SIG-M5 (cell line): ENCODE data around the gene PSAT1.

Experiments
- DNase-seq: peaks from one replicate; lab custom pipeline; 2025; lab: John Stamatoyannopoulos, UW

Gene PSAT1

DNA sequence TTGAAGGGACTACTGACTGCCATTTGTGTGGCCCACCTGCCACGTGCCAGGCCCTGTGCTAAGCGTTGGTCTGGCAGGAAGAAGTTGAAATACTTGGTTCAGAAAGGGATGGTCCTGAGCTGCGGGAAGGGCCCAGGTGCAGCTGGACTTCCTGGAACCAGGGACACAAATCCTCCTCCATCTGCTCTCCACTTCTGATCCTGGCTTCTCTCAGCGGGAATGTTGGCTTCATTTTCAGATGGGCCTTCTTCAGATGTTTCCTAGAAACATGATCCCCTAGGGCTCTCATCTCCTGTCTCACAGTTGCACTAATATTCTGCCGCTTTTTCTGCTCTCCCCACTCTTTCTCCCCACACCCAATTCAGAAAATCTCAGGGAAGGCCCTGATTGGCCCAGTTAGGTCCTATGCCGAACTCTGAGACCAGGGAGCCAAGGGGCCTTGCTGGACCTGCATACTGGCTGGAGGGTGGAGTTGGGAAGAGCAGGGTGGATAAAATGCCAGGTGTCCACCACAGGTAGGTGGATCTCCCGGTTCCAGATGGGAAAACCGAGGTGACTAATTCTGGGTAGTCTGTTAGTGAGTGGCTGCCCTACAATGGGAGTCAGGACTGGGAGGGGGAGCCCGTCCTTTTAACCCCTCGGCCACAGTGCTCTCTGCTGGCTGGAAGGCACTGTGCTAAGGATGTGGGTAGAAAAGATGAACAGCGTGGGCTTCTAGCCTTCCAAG is 19.4 kb downstream of the PSAT1 start:
- DNase-seq: no peak

- no peak for DNase-seq
Measured at GRCh38 chr9:78319197-78320029, 22.5 kb downstream of the PSAT1 start.

DNA sequence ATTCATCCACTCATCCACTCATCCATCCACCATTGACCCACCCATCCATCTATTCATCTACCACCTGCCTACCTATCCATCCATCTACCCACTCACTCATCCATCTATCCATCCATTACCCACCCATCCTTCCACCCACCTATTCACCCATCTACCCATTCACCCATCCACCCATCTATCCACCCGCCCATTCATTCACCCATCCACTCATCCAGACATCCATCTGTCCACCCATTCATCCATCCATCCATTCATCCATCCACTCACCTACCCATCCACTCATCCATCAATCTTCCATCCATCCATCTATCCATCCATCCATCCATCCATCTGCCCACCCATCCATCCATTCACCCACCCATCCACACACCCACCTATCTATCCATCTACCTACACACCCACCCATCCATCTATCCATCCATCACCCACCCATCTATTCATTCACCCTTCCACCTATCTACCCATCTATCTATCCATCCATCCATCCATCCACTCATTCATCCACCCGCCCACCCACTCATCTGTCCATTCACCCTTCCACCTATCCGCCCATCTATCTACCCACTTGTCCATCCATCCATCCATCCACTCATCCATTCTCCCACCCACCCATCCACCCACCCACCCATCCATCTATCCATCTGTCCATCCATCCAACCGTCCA is 23.2 kb downstream of the PSAT1 start:
- DNase-seq: no peak

GRCh38 chr9:78320875-78321496 is 24.1 kb downstream of the PSAT1 start:
- DNase-seq: no peak

- no peak for DNase-seq
Measured at GRCh38 chr9:78321505-78321904, 24.6 kb downstream of the PSAT1 start.

DNA sequence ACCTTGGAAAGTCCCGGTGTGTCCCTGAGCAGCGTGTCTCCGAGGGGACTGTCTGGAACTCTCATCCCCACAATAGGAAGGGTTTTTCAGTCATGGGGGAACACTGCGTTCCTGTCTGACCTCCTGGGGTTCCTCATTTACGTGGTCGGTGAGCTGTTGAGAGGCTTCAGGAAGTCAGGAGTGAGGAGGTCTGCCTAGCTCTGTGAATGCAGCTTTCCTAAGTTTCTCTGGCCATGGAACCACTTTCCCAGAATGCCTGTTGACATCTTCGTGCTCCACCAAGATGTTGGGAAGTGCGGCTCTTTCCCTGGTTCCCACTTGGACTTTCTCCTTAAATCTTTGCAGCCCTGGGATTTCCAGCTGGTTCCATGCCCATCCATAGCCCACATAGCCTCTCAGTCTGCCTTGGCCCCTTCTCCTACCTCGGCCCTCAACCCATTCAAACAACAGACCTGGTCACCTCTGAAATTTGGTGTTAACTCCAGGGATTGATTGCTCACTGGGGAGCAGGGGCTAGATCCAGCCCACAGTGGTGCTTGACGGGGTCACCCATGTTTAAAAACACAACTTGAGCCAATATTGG is 27.2 kb downstream of the PSAT1 start:
- DNase-seq: no peak

DNA sequence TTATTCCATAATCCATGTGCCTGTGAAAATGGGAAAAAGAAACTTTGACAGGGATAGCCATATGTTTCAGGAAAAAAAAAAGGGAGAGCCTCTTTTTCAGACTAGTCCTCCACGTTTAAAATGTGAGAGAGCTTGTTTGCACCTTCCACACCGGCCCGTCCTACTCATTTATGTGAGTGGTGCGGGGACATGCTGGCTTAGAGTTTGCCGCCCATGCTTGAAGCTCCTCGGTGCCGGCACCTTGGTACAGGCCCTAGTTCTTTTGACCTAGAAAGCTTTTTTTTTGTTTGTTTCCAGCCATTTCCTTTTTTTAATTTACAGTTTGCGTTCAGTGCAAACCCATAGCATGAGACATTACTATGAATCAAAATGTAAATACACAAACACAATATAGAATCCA is 27.8 kb downstream of the PSAT1 start:
- DNase-seq: no peak

- DNase-seq: no peak
Measured at GRCh38 chr9:78325343-78325742, 28.4 kb downstream of the PSAT1 start.

DNA sequence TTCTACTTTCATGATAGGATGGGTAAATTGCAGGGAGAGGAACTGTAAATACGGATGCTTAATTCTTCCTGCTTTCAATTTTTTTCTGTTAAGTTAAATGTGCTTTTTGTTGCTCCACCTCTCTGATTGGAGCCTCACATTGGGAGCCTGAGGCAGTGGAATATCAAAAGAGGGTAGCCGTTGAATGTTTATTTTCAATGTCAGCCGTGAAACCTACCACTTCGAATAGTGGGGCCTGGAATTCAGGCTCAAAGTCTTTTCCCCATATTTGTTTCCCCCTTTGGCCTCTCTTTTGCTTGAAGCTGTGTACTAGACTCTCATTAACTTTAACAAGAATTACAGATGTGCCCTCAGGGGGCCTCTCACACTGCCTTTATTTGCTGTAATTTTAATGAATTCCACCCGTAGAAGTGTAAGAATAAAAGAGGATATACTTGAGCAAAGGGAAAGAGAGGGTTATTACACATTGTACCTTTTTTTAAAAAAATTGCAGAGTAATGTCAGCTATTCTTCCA is 29.0 kb downstream of the PSAT1 start:
- DNase-seq: no peak

DNA sequence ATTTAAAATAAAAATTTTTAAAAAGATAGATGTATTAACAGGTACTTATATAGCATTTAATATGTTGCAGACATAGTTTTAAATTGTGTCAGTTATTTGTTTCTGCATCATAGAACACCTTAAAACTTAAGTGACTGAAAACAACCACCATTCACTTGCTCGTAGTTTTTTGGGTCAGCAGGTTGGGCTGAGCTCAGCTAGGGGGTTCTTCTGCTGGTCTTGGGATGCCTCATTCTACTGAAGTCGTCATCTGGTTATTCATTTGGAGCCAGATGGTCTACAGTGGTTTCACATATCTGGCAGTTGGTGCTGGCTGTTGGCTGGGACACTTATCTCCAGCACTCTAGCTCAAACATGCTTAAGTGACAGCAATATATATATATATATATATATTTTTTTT is 29.6 kb downstream of the PSAT1 start:
- no peak for DNase-seq

DNA sequence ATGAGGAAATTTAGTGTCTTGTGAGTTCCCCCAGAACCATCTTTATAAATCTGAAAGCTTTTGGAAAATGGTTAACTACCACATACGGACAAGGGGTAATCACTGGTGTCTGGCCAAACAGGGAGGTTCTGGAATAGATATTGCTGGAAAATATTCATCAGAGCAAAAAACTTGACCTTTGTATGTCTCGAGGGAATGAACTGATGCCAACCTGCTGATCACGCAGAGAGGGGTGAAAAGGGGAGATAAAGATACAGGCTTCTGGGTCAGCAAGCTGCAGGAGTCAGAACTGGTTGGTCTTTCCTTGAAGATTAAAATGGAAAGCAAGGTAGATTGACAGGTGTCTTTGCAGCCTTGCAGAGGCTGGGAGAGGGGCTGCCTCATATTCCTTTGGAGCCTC is 35.5 kb downstream of the PSAT1 start:
- no peak for DNase-seq

DNA sequence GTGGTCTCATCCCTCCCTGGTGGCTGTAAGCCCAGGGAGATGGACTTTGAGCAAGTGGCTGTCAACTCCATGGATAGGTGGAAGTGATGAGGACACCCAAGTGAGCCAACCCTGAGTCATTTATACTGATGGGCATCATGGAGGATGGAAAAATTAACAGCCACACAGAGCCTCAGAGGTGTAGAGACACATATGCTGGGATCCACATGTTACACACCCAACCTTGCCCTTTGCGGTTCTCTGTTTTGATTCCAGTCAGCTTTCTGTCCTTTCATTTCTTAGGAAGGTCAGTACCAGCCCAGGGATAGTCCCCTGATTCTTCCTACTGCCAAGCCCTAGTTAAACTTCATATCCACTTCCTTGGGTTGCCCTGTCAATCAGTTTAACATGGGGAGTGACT is 51.9 kb downstream of the PSAT1 start:
- no peak for DNase-seq

DNA sequence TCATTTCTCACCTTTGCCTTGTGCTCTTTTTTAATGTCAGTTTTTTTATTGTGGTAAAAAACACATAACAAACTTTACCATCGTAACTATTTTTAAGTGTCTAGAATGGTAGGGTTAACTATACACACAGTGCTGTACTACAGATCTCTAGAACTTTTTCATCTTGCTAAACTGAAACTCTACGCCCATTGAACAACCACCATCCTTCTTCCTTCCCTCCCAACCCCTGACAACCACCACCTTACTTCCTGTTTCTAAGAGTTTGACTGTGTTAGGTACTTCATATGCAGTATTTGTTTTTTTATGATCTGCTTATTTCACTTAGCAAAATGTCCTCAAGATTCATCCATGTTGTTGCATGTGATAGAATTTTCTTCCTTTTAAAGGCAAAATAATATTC is 54.9 kb downstream of the PSAT1 start:
- DNase-seq: no peak

- DNase-seq: no peak
Measured at GRCh38 chr9:78354324-78354973, 57.5 kb downstream of the PSAT1 start.

DNA sequence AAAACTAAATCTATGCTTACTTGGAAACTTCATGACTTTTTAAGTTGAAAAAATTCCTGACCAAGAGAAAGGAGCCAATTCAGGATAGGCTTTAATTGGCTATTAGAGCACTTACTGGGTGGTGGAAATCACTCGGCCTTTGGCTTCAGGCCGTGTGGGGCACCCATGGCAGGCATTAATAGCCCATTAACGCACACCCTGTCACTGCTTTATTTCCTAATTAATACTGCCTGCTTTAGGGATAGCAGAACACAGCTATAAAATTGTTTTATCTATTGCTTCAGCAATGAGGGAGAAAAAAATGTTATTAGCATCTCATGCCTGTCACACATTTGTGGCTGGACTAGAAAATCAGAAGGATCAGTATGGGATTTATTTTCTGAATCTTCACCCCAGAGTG is 58.1 kb downstream of the PSAT1 start:
- no peak for DNase-seq

DNA sequence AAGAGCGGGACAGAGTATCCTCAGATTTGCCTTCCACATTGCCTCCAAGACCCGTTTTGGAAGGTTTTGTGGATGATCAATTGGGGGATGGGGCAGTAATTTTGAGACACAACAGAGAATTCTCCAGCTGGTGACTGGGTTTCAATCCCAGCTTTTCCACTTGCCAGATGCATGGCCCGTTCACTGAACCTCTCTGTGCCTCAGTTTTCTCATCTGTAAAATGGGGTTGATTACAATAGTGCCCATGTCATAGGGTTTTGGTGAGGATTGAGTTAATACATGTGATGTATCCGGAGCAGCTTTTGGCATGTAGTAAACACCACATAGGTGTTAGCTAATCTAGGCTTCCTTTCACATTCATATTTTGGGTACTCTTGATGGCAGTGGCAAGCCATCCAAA is 59.7 kb downstream of the PSAT1 start:
- DNase-seq: no peak

GRCh38 chr9:78357165-78357873 is 60.4 kb downstream of the PSAT1 start:
- DNase-seq: no peak

DNA sequence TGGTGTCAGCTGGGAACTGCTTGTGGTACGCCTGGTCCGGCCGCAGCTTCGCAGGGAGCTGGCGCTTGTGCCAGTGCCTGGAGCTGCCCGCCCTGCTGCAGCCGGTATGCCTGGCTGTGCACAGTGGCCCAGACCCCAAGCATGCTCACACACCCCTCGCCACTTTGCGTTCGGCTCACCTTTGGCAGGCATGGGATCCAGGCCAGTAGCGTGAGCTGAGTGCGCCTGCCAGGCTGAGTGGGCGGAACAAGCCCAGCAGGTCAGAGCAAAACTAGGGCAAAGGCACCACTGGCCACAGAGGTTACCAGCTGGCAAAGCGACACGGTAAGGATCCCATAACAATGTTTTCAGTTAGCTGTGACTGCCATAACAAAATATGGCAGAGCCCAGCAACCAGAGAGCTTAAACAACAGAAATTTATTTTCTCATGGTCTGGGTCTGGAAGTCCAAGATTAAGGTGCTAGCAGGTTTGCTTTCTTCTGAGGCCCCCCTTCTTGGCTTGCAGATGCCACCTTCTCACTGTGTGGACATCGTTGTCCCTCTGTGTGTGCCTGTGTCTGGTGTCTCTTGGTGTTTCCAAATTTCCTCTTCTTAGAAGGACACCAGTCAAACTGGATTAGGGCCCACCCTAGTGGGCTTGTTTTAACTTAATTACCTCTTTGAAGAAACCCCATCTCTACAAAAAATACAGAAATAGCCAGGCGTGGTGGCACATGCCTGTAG is 61.6 kb downstream of the PSAT1 start:
- DNase-seq: no peak

DNA sequence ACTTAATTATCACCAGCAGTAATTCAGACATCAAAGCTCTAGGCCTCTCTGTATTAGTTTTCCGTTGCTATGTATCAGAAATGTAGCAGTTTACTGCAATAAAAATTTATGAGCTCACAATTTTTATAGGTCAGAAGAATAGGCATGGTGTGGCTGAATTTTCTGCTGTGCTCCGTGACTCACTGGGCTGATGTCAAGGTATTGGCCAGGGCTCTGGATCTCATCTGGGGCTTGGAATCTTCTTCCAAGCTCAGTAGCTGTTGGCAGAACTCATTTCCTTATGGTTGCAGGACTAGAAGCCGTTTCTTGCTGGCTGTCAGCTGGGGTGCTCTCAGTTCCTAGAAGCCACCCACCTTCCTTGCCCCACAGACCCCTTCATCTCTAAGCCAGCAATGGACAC is 66.3 kb downstream of the PSAT1 start:
- no peak for DNase-seq
